IPS-15b (cell line): ENCODE measurements around the gene NPAS2.

Source experiments
- H3K27me3 ChIP-seq: one replicate; pipeline ENCODE4 v1.6.1; 2013; ENCODE audit warnings: low read length; ENCODE audit not compliant: control insufficient read depth, insufficient read depth
- H3K36me3 ChIP-seq: one replicate; pipeline ENCODE4 v1.6.1; 2013; ENCODE audit warnings: low read length; ENCODE audit not compliant: control insufficient read depth, insufficient read depth
- H3K4me1 ChIP-seq: one replicate; pipeline ENCODE4 v1.6.1; 2013; ENCODE audit warnings: mild to moderate bottlenecking, low read length; ENCODE audit not compliant: control insufficient read depth, insufficient read depth
- H3K4me3 ChIP-seq: one replicate; pipeline ENCODE4 v1.5.1; 2013; ENCODE audit warnings: low read depth, low read length
- H3K9ac ChIP-seq: one replicate; pipeline ENCODE4 v1.6.1; 2013; ENCODE audit warnings: low read depth, mild to moderate bottlenecking, low read length
- H3K9me3 ChIP-seq: one replicate; pipeline ENCODE4 v1.6.1; 2013; ENCODE audit warnings: mild to moderate bottlenecking, low read length; ENCODE audit not compliant: control insufficient read depth, insufficient read depth

Gene NPAS2

GRCh38 chr2:100880036-100880435 is 60.1 kb downstream of the NPAS2 start:
- no peaks in the 10 kb centered on the region for H3K4me1 ChIP-seq

GRCh38 chr2:100880730-100881129 is 60.8 kb downstream of the NPAS2 start:
- Histone ChIP-seq H3K9me3 (no peaks in the 10 kb centered on the region), H3K27me3 (no peaks in the 10 kb centered on the region), H3K4me1 (peaks cover 6% of the 10 kb centered on the region), H3K9ac (no peak overlapping the region), H3K4me3 (no peak overlapping the region), H3K36me3 (no peaks in the 10 kb centered on the region)

More at GRCh38 chr2:100880036-100880435, 60.1 kb downstream of the NPAS2 start:
- H3K4me3 ChIP-seq = no peak overlapping the region
- no peaks in the 10 kb centered on the region for H3K9me3 ChIP-seq
- no peaks in the 10 kb centered on the region for H3K27me3 ChIP-seq
- no peak overlapping the region for H3K9ac ChIP-seq
- H3K36me3 ChIP-seq = no peaks in the 10 kb centered on the region

GRCh38 chr2:100882645-100883613 is 63.0 kb downstream of the NPAS2 start:
- Histone ChIP-seq H3K27me3 (no peaks in the 10 kb centered on the region), H3K36me3 (no peaks in the 10 kb centered on the region), H3K4me3 (no peak overlapping the region), H3K9ac (no peak overlapping the region), H3K4me1 (peaks cover 17% of the 10 kb centered on the region), H3K9me3 (no peaks in the 10 kb centered on the region)

DNA sequence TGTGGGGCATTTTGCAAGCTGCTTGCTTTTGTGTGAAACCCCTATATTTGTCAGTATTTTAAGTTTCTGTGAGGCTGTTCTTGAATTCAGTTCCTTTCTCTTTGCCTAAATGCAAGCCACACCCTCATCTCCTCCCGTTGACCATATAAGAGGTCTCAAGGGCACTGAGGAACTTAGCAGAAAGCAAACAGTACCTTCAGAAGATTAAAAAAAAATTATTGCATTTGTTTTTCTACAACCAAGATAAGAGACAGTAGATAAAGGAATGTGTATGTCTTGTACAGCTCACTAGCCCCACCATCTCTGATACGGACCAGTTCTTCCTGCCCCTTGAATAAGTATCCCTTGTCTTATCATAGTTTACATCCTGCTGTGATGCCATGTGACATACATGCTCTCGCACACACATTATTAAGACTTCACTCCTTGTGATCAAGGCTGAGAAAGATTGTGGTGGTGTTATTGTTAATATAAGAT is 64.2 kb downstream of the NPAS2 start:
- Histone ChIP-seq H3K36me3 (no peaks in the 10 kb centered on the region), H3K4me3 (no peak overlapping the region), H3K27me3 (no peaks in the 10 kb centered on the region), H3K4me1 (peaks cover 17% of the 10 kb centered on the region), H3K9me3 (no peaks in the 10 kb centered on the region), H3K9ac (no peak overlapping the region)

DNA sequence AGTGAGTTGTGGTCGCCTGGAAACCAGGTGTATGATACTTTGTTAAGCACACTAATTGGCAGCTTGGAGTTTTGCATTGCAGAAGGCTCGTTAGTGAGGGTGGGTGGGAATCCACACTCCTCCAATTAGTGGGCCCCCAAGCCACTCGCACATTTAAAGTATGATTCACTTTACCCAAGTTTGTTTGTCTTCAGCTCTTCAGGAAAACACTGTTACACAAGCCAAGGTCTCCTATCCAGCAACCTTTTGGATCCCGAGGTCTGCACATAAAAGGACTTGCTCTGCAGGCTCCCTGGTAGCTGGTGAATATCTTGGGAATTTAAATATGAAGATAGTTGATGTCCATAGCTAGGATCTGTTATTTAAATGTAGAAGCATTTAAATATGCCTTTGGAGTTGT is 66.1 kb downstream of the NPAS2 start:
- Histone ChIP-seq H3K9ac (no peak overlapping the region), H3K4me3 (no peak overlapping the region), H3K36me3 (no peaks in the 10 kb centered on the region), H3K9me3 (no peaks in the 10 kb centered on the region), H3K4me1 (peaks cover 17% of the 10 kb centered on the region), H3K27me3 (no peaks in the 10 kb centered on the region)

DNA sequence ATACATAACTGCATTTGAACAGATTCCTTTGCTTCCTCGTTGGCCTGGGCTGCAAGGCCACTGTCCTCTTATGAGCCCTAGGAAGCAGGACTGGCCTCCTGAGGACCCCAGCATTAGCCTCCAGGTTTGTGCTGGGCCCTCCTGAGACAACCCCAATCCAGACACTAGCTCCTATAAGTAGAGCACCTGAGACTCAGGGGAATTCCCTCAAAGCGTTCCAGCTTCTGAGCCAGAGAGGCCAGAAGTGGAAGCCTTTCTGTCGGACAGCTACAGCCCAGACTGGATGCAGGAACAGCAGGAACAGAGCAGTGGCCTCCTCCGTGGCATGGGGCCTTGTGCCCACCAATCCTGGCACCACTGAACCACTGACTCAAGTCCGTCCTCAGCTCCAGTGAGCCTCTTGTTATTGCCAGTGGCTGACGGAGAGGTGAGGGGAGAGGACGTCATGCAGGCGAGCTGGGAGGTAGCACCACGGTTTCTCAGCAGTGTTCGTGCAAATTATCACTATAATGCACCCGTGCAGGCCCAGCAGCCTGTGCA is 67.2 kb downstream of the NPAS2 start:
- Histone ChIP-seq H3K9me3 (no peaks in the 10 kb centered on the region), H3K4me3 (no peak overlapping the region), H3K9ac (no peak overlapping the region), H3K4me1 (peaks cover 17% of the 10 kb centered on the region), H3K36me3 (no peaks in the 10 kb centered on the region), H3K27me3 (no peaks in the 10 kb centered on the region)

- Histone ChIP-seq H3K4me1 (peaks cover 17% of the 10 kb centered on the region), H3K9ac (no peak overlapping the region), H3K36me3 (no peaks in the 10 kb centered on the region), H3K9me3 (no peaks in the 10 kb centered on the region), H3K27me3 (no peaks in the 10 kb centered on the region), H3K4me3 (no peak overlapping the region)
Measured at GRCh38 chr2:100887713-100888495, 68.0 kb downstream of the NPAS2 start.

DNA sequence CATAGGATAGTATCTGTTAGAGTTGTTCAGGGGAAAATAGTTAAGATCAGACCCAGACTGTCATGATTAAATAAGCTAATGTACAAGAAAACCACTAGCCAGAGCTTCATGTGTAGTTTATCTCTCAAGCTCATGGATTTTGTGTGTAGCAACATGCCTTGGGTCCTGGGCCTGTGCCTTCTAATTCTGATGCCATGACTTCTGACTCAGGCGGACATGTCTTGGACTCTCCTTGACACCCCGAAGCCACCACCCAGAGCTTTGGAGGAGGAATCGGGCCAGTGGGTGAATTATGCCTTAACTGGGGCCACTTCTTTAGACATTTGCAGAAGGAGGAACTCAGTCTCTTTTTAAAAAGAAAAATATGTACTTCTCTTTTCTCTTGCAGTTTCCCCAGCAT is 68.7 kb downstream of the NPAS2 start:
- H3K36me3 ChIP-seq = no peaks in the 10 kb centered on the region
- peaks cover 17% of the 10 kb centered on the region for H3K4me1 ChIP-seq
- H3K9me3 ChIP-seq = no peaks in the 10 kb centered on the region
- no peak overlapping the region for H3K4me3 ChIP-seq
- no peak overlapping the region for H3K9ac ChIP-seq
- H3K27me3 ChIP-seq = no peaks in the 10 kb centered on the region

DNA sequence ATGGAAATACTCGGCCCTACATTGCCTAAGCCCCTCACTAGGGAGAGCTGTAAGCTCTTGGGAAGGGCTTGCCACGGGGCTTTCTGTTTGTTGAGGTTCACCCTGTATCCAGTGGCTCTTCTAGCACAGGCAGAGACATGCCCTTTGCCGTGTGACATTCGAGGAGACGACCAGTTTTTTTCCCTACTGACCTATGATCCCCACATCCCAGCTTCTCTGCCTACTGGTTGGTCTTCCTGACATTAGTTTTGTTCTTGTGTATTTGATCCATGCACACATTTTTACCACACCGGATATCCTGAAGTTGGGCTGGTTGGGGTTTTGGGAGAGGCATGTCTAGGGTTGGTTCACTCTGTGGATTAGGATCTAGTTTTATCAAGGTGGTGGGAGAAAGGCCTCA is 69.3 kb downstream of the NPAS2 start:
- no peak overlapping the region for H3K4me3 ChIP-seq
- no peaks in the 10 kb centered on the region for H3K9me3 ChIP-seq
- no peaks in the 10 kb centered on the region for H3K36me3 ChIP-seq
- H3K9ac ChIP-seq = no peak overlapping the region
- H3K27me3 ChIP-seq = no peaks in the 10 kb centered on the region
- peaks cover 17% of the 10 kb centered on the region for H3K4me1 ChIP-seq

DNA sequence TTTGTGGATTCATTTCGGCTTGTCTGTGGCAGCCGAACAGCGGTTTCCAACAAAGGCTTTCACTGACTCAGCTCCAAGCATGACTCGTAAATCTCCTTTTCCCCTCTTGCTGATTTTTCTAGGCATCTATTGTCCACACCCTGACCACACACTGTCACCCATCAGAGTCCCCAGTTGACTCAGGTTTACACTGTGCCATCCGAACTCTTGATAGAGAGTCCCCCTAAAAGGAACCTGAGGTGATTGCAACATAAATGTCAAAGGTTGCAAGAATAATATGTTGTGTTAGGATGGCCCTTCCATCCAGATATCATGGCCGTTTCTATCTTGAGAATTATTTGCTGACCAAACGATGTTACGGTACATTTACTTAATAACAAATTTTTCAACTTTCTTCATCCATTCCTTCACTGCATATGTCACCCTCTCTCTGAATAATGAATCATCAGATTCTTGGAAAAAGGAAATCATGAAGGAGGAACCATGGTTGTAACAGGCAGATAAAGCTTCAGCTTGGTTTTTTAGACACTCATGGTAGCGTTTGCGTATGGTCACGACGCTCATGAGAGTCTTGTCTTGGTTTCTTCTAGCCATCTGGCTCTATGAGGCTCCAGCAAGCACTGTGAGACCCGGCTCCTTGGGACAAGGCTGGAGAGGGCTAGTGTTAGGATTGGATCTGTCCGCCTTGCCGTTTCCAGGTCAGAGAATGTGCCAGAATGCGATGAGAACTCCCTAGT is 72.1 kb downstream of the NPAS2 start:
- H3K9ac ChIP-seq = no peak overlapping the region
- H3K4me1 ChIP-seq = no peaks in the 10 kb centered on the region
- H3K4me3 ChIP-seq = no peak overlapping the region
- no peaks in the 10 kb centered on the region for H3K36me3 ChIP-seq
- no peaks in the 10 kb centered on the region for H3K27me3 ChIP-seq
- H3K9me3 ChIP-seq = no peaks in the 10 kb centered on the region

- no peaks in the 10 kb centered on the region for H3K36me3 ChIP-seq
- no peak overlapping the region for H3K9ac ChIP-seq
- no peaks in the 10 kb centered on the region for H3K27me3 ChIP-seq
- no peak overlapping the region for H3K4me3 ChIP-seq
- H3K4me1 ChIP-seq = no peaks in the 10 kb centered on the region
- H3K9me3 ChIP-seq = no peaks in the 10 kb centered on the region
Measured at GRCh38 chr2:100893392-100894104, 73.6 kb downstream of the NPAS2 start.
